Mucosa of rectum (tissue), 2 donors: ENCODE measurements around the gene KNTC1.
"Not testable (repeated sequence)": the region's sequence is repeated elsewhere in the genome, so short reads cannot be mapped to it uniquely, and the experiment has no call there.

Experiments
- H3K27ac ChIP-seq, 2 donors: one replicate each; pipeline ENCODE4 v1.7.0; 2013; ENCODE audit warnings: inconsistent platforms in 2 of 2, low read depth in 2 of 2, low read length in 2 of 2
- H3K27me3 ChIP-seq, 2 donors: one replicate each; pipeline ENCODE4 v1.7.0; 2013; ENCODE audit warnings: low read length in 2 of 2; ENCODE audit not compliant: control insufficient read depth in 2 of 2, insufficient read depth in 2 of 2
- H3K36me3 ChIP-seq, 2 donors: one replicate each; pipeline ENCODE4 v1.7.0; 2013; ENCODE audit warnings: low read length in 2 of 2; ENCODE audit not compliant: control insufficient read depth in 2 of 2, insufficient read depth in 2 of 2
- H3K4me1 ChIP-seq, 2 donors: one replicate each; pipeline ENCODE4 v1.7.0; 2013; ENCODE audit warnings: low read length in 2 of 2, mild to moderate bottlenecking in 1 of 2; ENCODE audit not compliant: control insufficient read depth in 2 of 2, insufficient read depth in 2 of 2
- H3K4me3 ChIP-seq, 2 donors: one replicate each; pipeline ENCODE4 v1.7.0; 2013; ENCODE audit warnings: low read length in 2 of 2
- H3K9ac ChIP-seq, 2 donors: one replicate each; pipeline ENCODE4 v1.7.0; 2013; ENCODE audit warnings: low read length in 2 of 2, low read depth in 1 of 2, mild to moderate bottlenecking in 1 of 2
- H3K9me3 ChIP-seq, 2 donors: one replicate each; pipeline ENCODE4 v1.7.0; 2013; ENCODE audit warnings: low read length in 2 of 2; ENCODE audit not compliant: control insufficient read depth in 2 of 2
- donor health status: healthy.
- donor health status: Normal muscosa, but diverticular disease.

Gene KNTC1

GRCh38 chr12:122591966-122592365 lies 64.9 kb downstream of the KNTC1 start:
- H3K4me3 ChIP-seq, H3K9me3 ChIP-seq, H3K9ac ChIP-seq, H3K4me1 ChIP-seq, H3K27me3 ChIP-seq, H3K27ac ChIP-seq: not testable (repeated sequence)
- H3K36me3 ChIP-seq: peaks cover 4 to 16% of the 10 kb centered on the region in 2 donors

GRCh38 chr12:122592543-122592942 lies 65.5 kb downstream of the KNTC1 start:
- H3K9me3 ChIP-seq, H3K4me1 ChIP-seq, H3K9ac ChIP-seq, H3K27ac ChIP-seq, H3K4me3 ChIP-seq, H3K27me3 ChIP-seq: not testable (repeated sequence)
- H3K36me3 ChIP-seq: peaks cover 4 to 16% of the 10 kb centered on the region in 2 donors

- Histone ChIP-seq H3K36me3 (peaks cover 4 to 8% of the 10 kb centered on the region in 2 donors), H3K4me1 (no peaks in the 10 kb centered on the region), H3K27me3 (no peaks in the 10 kb centered on the region), H3K9ac (no peak overlapping the region), H3K27ac (no peak overlapping the region), H3K9me3 (no peaks in the 10 kb centered on the region), H3K4me3 (no peak overlapping the region)
Measured at GRCh38 chr12:122593910-122594309, 66.9 kb downstream of the KNTC1 start.

GRCh38 chr12:122596838-122597237 lies 69.8 kb downstream of the KNTC1 start:
- Histone ChIP-seq H3K27me3 (no peaks in the 10 kb centered on the region), H3K4me1 (no peaks in the 10 kb centered on the region), H3K4me3 (no peak overlapping the region), H3K9me3 (no peaks in the 10 kb centered on the region), H3K9ac (no peak overlapping the region), H3K27ac (no peak overlapping the region), H3K36me3 (peaks cover 0 to 8% of the 10 kb centered on the region in 2 donors)

GRCh38 chr12:122602456-122602855 lies 75.4 kb downstream of the KNTC1 start:
- peaks cover 0 to 3% of the 10 kb centered on the region in 2 donors for H3K36me3 ChIP-seq
- no peak overlapping the region for H3K4me3 ChIP-seq
- H3K27ac ChIP-seq: no peak overlapping the region
- H3K9ac ChIP-seq: no peak overlapping the region
- no peaks in the 10 kb centered on the region for H3K9me3 ChIP-seq
- H3K4me1 ChIP-seq: no peaks in the 10 kb centered on the region
- H3K27me3 ChIP-seq: no peaks in the 10 kb centered on the region

GRCh38 chr12:122604993-122605392 lies 77.9 kb downstream of the KNTC1 start:
- no peaks in the 10 kb centered on the region for H3K4me1 ChIP-seq
- no peaks in the 10 kb centered on the region for H3K27me3 ChIP-seq
- H3K9ac ChIP-seq: no peak overlapping the region
- peaks cover 0 to 3% of the 10 kb centered on the region in 2 donors for H3K36me3 ChIP-seq
- H3K4me3 ChIP-seq: no peak overlapping the region
- no peak overlapping the region for H3K27ac ChIP-seq
- no peaks in the 10 kb centered on the region for H3K9me3 ChIP-seq

- no peak overlapping the region for H3K27ac ChIP-seq
- no peaks in the 10 kb centered on the region for H3K27me3 ChIP-seq
- H3K9me3 ChIP-seq: no peaks in the 10 kb centered on the region
- H3K9ac ChIP-seq: no peak overlapping the region
- no peaks in the 10 kb centered on the region for H3K4me1 ChIP-seq
- H3K4me3 ChIP-seq: no peak overlapping the region
- peaks cover 6 to 21% of the 10 kb centered on the region in 2 donors for H3K36me3 ChIP-seq
Measured at GRCh38 chr12:122609732-122610131, 82.7 kb downstream of the KNTC1 start.

GRCh38 chr12:122610207-122610606 lies 83.2 kb downstream of the KNTC1 start:
- H3K27me3 ChIP-seq: no peaks in the 10 kb centered on the region
- no peak overlapping the region for H3K9ac ChIP-seq
- no peaks in the 10 kb centered on the region for H3K4me1 ChIP-seq
- no peak overlapping the region for H3K27ac ChIP-seq
- H3K4me3 ChIP-seq: no peak overlapping the region
- H3K9me3 ChIP-seq: no peaks in the 10 kb centered on the region
- peaks cover 10 to 19% of the 10 kb centered on the region in 2 donors for H3K36me3 ChIP-seq

- peaks cover 11 to 23% of the 10 kb centered on the region in 2 donors for H3K36me3 ChIP-seq
- H3K9me3 ChIP-seq: no peaks in the 10 kb centered on the region
- H3K4me3 ChIP-seq: no peak overlapping the region
- no peak overlapping the region for H3K27ac ChIP-seq
- H3K4me1 ChIP-seq: no peaks in the 10 kb centered on the region
- no peak overlapping the region for H3K9ac ChIP-seq
- H3K27me3 ChIP-seq: no peaks in the 10 kb centered on the region
Measured at GRCh38 chr12:122610911-122611310, 83.9 kb downstream of the KNTC1 start.

- Histone ChIP-seq H3K4me3 (no peak overlapping the region), H3K27me3 (no peaks in the 10 kb centered on the region), H3K4me1 (no peaks in the 10 kb centered on the region), H3K9ac (no peak overlapping the region), H3K27ac (no peak overlapping the region), H3K9me3 (no peaks in the 10 kb centered on the region), H3K36me3 (peaks cover 11 to 23% of the 10 kb centered on the region in 2 donors)
Measured at GRCh38 chr12:122614839-122615238, 87.8 kb downstream of the KNTC1 start.

- H3K9ac ChIP-seq: no peak overlapping the region
- no peak overlapping the region for H3K27ac ChIP-seq
- H3K4me1 ChIP-seq: no peaks in the 10 kb centered on the region
- no peak overlapping the region for H3K4me3 ChIP-seq
- peaks cover 15 to 21% of the 10 kb centered on the region in 2 donors for H3K36me3 ChIP-seq
- H3K9me3 ChIP-seq: no peaks in the 10 kb centered on the region
- no peaks in the 10 kb centered on the region for H3K27me3 ChIP-seq
Measured at GRCh38 chr12:122615780-122616179, 88.7 kb downstream of the KNTC1 start.
